AG04449 (cell line): ENCODE data around the gene RAB36.

Experiments used
- CTCF ChIA-PET: fragments of 350-600 bp; formaldehyde crosslinking; extraction: SDS; loops from one replicate; lab custom pipeline; 2021; ENCODE audit warnings: antibody characterized with exemption; lab: Yijun Ruan, JAX
- POLR2A ChIA-PET: fragments of 400-600, 350-600 bp; formaldehyde crosslinking; extraction: SDS; loops from one replicate; lab custom pipeline; 2020; ENCODE audit warnings: antibody characterized with exemption, inconsistent platforms; lab: Yijun Ruan, JAX
- DNase-seq: peaks from one replicate; pipeline ENCODE4 v3.0.0-alpha.2; 2010; ENCODE audit warnings: low read depth, low spot score
- H3K4me3 ChIP-seq: 2 replicates; pipeline ENCODE4 v1.5.1; 2011; ENCODE audit warnings: low read depth, mild to moderate bottlenecking, control low read depth, low read length
- CTCF ChIP-seq: IDR thresholded peaks from one replicate; pipeline ENCODE4 v1.5.1; 2011; ENCODE audit warnings: mild to moderate bottlenecking, moderate library complexity, low read length, control low read depth, inconsistent platforms; ENCODE audit not compliant: insufficient read depth; ENCODE audit errors: missing control alignments

Gene RAB36

DNA sequence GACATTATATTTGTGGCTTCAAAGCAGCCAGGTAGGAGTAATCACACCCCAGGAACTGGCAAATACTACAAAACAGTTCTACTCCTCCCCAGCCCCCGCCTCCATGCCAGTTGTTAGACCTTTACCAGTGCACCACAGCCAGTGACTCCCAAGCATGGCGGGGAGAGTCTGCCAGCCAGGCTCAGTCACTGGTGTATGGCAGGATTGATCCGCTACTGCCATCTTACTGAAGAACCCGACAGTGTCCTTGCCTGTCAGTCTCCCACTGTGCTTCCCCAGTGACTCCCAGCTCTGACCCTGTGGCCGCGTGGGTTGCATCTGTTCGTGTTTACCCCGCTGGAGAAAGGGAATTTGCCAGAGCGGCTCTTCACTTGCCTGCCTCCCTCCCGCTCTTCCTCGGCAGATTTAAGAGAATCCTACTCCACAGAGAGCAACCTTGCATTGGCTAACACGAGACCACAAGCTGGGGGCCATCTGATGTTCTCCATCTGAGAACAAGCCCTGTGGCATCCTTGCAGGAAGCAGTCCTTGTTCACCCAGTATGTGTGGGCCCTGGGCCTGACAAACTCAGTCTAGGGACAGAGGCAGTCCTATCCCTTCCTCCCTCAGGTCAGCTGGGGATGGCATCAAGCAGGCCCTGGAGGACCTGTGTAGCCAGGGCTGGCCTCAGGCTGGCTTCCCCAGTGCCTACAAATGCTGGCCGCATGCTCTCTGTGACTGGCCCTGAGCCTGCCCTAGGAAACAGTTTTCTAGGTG lies 41.9 kb upstream of the RAB36 start:
- DNase-seq, result no peak
- no peak overlapping the region for H3K4me3 ChIP-seq
- CTCF ChIA-PET, result interaction anchor here (1.0 kb wide), 1 partner anchor 25 kb away, joined by 3 read pairs; no protein-coding TSS in a partner anchor
- POLR2A ChIA-PET, result no interaction called here
- no peak for TF ChIP-seq CTCF

DNA sequence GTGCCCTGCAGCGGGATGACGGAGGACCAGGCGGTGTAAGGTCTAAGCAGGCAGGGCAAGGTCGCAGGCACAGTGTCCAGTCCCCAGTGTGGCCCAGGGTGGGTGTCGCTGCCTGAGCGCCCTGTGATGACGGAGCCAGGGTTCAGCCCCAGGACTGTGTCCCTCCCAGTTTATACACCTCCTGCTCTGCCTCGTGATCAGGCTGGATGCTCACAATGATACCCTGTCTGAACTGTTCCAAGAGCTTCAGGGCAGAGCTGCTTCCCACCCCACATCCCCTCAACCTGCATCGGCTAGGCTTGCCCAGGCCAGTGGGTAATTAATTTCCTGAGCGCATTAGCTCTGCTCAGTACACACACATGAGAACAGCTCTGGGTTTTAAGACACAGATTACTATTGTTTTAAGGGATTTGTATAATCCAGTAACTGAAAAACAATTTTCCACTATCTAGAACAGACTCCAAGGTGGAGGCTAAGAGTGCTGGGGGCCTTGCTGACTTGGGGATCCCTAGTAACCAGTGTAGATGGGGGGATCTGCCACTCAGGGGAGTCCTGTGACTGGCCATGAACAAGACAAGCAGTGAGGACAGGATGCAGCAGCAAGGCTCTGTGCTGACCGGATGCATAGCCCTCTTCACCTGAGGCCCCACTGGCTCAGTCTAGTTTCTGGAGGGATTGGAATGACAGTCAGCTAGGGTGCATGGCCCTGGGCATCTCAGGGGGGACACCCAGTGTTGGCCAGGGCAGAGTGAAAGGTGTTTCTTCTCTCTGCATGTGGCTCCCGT lies 40.9 kb upstream of the RAB36 start:
- ChIA-PET POLR2A (no interaction called here), CTCF (interaction anchor here (1.0 kb wide), 1 partner anchor 24 kb away, joined by 3 read pairs; no protein-coding TSS in a partner anchor)
- TF ChIP-seq CTCF, result no peak
- no peak overlapping the region for H3K4me3 ChIP-seq
- DNase-seq, result no peak

- ChIA-PET POLR2A (no interaction called here), CTCF (interaction anchor here (1.0 kb wide), 1 partner anchor 145 kb away, joined by 3 read pairs; no protein-coding TSS in a partner anchor)
- no peak for TF ChIP-seq CTCF
- no peak overlapping the region for H3K4me3 ChIP-seq
- DNase-seq, result no peak
These were observed 40.0 kb upstream of the RAB36 start for GRCh38 chr22:23105304-23105703.

DNA sequence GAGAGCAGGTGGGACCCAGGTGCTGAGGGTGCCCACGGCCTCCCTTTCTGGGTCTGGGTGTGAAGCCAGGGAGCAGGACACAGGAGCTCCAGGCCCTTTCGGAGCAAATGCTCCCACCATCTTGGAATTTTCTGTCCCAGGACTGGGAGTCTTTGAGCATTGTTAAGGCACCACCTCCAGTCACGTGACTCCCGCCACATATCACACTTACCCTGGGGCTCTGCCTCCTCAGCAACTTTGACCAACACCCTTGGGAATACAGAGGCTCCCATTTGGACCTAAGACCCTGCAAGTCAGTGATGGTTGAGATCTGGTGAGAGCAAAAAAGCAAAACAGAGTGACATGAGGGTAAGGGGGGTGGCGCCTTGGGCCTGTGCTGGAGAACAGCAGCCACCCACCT lies 39.4 kb upstream of the RAB36 start:
- ChIA-PET CTCF (interaction anchor here (1.0 kb wide), 1 partner anchor 146 kb away, joined by 3 read pairs; no protein-coding TSS in a partner anchor), POLR2A (no interaction called here)
- H3K4me3 ChIP-seq, result no peak overlapping the region
- DNase-seq, result no peak
- no peak for TF ChIP-seq CTCF

- no peak for TF ChIP-seq CTCF
- DNase-seq, result no peak
- no peak overlapping the region for H3K4me3 ChIP-seq
- ChIA-PET CTCF (interaction anchor here (1.0 kb wide), 1 partner anchor 146 kb away, joined by 3 read pairs; no protein-coding TSS in a partner anchor), POLR2A (no interaction called here)
These were observed 38.9 kb upstream of the RAB36 start for GRCh38 chr22:23106344-23106743.

DNA sequence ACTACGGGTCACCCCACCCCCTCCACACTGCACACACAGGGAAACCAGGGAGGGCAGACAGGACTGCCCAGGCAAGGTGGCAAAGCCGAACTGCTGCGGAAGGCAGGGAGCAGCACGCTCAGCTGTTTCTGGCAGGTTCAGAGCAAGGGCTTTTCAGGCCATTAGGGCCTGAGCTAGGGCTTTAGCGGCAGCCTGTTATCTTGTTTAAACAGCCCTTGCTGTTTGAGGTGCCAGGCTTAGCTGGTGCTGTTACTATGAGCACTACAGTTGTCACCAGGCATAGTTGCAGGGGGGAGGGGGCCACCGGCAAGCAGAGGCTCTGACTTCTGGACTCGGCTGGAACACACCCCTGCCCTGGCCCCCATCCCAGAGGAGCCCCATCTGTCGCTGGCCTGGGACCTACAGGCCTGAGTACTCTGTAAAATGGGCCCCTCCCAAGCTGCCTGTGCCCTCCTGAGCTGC lies 38.3 kb upstream of the RAB36 start:
- ChIA-PET CTCF (no interaction called here), POLR2A (no interaction called here)
- no peak overlapping the region for H3K4me3 ChIP-seq
- DNase-seq, result no peak
- no peak for TF ChIP-seq CTCF
